Upper lobe of left lung (tissue), 4 donors: ENCODE measurements around the gene ATG7.

Experiments
- EP300 ChIP-seq, 4 donors: sonication (generic); formaldehyde crosslinking; IDR thresholded peaks; one replicate each; pipeline ENCODE4 v1.5.1; 2017; ENCODE audit warnings: antibody characterized with exemption in 4 of 4, control low read depth in 2 of 4
- POLR2A ChIP-seq, 4 donors: fragments of 450-650 bp; IDR thresholded peaks; one replicate each; pipeline ENCODE4 v1.5.1; 2016 to 2017; ENCODE audit warnings: antibody characterized with exemption in 4 of 4, mild to moderate bottlenecking in 2 of 4

GRCh38 chr3:11552289-11553264, 280.4 kb downstream of the ATG7 start:
- TF ChIP-seq POLR2A (IDR thresholded peaks at IDR 0.05) (no peak), EP300 (IDR thresholded peaks at IDR 0.05) (no peak)
